ENCODE measurements around the gene FRMD4A. TPM values are rescaled to one million over a fixed set of nuclear protein-coding genes. Genes with fewer than 3 reads are reported as not detected.
A peak's percentile ranks its signal among the peaks of the same experiment; 100 is the strongest.

Gene FRMD4A
- total and polyA plus RNA-seq, 7 donors = 3.0 to 27.8 (median 14.4) TPM

- TF ChIP-seq POLR2A (IDR thresholded peaks at IDR 0.05) = no peak
- no peak for TF ChIP-seq POLR2AphosphoS5 (IDR thresholded peaks at IDR 0.05)
- TF ChIP-seq EP300 (IDR thresholded peaks at IDR 0.05) = no peak
- TF ChIP-seq CTCF (IDR thresholded peaks at IDR 0.05) = no peak
- H3K4me3 ChIP-seq = no peak overlapping the region
- no peak for DNase-seq
- intact Hi-C loops (cut with DNase I) = no loop called here
- H3K9me3 ChIP-seq = no peaks in the 10 kb centered on the region
- 50 to 69% methylated on average over 9 of the region's 9 CpGs for WGBS, 2 donors
- H3K4me1 ChIP-seq = peaks cover 0 to 12% (median 2%) of the 10 kb centered on the region in 4 donors
- H3K27ac ChIP-seq = peak overlapping the region; percentile 47 to 58 (median 54)
- no peaks in the 10 kb centered on the region for H3K27me3 ChIP-seq
- H3K36me3 ChIP-seq = no peaks in the 10 kb centered on the region
Observed at GRCh38 chr10:14040787-14041631, 289.7 kb downstream of the FRMD4A start.

GRCh38 chr10:14039968-14040668, 290.6 kb downstream of the FRMD4A start:
- H3K27ac ChIP-seq = peak overlapping the region; percentile 47 to 58 (median 54)
- no peaks in the 10 kb centered on the region for H3K36me3 ChIP-seq
- H3K4me3 ChIP-seq = no peak overlapping the region
- no peaks in the 10 kb centered on the region for H3K27me3 ChIP-seq
- peaks cover 0 to 12% (median 2%) of the 10 kb centered on the region in 4 donors for H3K4me1 ChIP-seq
- WGBS, 2 donors = 80 to 83% methylated on average over 4 of the region's 4 CpGs
- no peak for DNase-seq
- no peak for TF ChIP-seq POLR2A (IDR thresholded peaks at IDR 0.05)
- peak in 1 of 4 donors; percentile 7 for TF ChIP-seq POLR2AphosphoS5 (IDR thresholded peaks at IDR 0.05)
- TF ChIP-seq CTCF (IDR thresholded peaks at IDR 0.05) = no peak
- TF ChIP-seq EP300 (IDR thresholded peaks at IDR 0.05) = no peak
- intact Hi-C loops (cut with DNase I) = loop anchor here (5.0 kb wide), 1 partner anchor 48 kb away; no protein-coding TSS in a partner anchor
- no peaks in the 10 kb centered on the region for H3K9me3 ChIP-seq

- WGBS, 2 donors = 70 to 76% methylated on average over 7 of the region's 7 CpGs
Observed at GRCh38 chr10:14036233-14036632, 294.5 kb downstream of the FRMD4A start.

GRCh38 chr10:14035506-14035905, 295.2 kb downstream of the FRMD4A start:
- peaks cover 0 to 4% (median under 1%) of the 10 kb centered on the region in 4 donors for H3K4me1 ChIP-seq
- WGBS, 2 donors = 78 to 87% methylated on average over 6 of the region's 6 CpGs
- H3K36me3 ChIP-seq = no peaks in the 10 kb centered on the region
- no peaks in the 10 kb centered on the region for H3K9me3 ChIP-seq
- no peaks in the 10 kb centered on the region for H3K27me3 ChIP-seq
- no peak overlapping the region for H3K27ac ChIP-seq
- intact Hi-C loops (cut with DNase I) = loop anchor here (5.0 kb wide), 1 partner anchor 43 kb away; no protein-coding TSS in a partner anchor
- H3K4me3 ChIP-seq = no peak overlapping the region
- TF ChIP-seq CTCF (IDR thresholded peaks at IDR 0.05) (no peak), POLR2AphosphoS5 (IDR thresholded peaks at IDR 0.05) (no peak), POLR2A (IDR thresholded peaks at IDR 0.05) (no peak), EP300 (IDR thresholded peaks at IDR 0.05) (no peak)
- DNase-seq = no peak

More at GRCh38 chr10:14036233-14036632, 294.5 kb downstream of the FRMD4A start:
- Histone ChIP-seq H3K27ac (no peak overlapping the region), H3K36me3 (no peaks in the 10 kb centered on the region), H3K4me3 (no peak overlapping the region), H3K9me3 (no peaks in the 10 kb centered on the region), H3K4me1 (peaks cover 0 to 11% (median 2%) of the 10 kb centered on the region in 4 donors), H3K27me3 (no peaks in the 10 kb centered on the region)
- intact Hi-C loops (cut with DNase I) = loop anchor here (5.0 kb wide), 1 partner anchor 44 kb away; no protein-coding TSS in a partner anchor
- no peak for DNase-seq
- TF ChIP-seq EP300 (IDR thresholded peaks at IDR 0.05) (no peak), POLR2AphosphoS5 (IDR thresholded peaks at IDR 0.05) (no peak), POLR2A (IDR thresholded peaks at IDR 0.05) (no peak), CTCF (IDR thresholded peaks at IDR 0.05) (no peak)
